Activated effector memory CD4-positive, alpha-beta T cell treated with anti-CD3 and anti-CD28 coated beads, Interleukin-2, amount 50 U/mL, for 16 hours (primary cell): ENCODE data around the gene CCDC17.

Source experiments
- DNase-seq: peaks from one replicate; pipeline ENCODE4 v3.0.0-alpha.2; 2020

CCDC17 gene

GRCh38 chr1:45621501-45621836, 2.4 kb downstream of the CCDC17 start:
- no peak for DNase-seq

GRCh38 chr1:45620588-45621500, 3.0 kb downstream of the CCDC17 start:
- no peak for DNase-seq

- DNase-seq, result no peak
These were observed 4.5 kb downstream of the CCDC17 start for GRCh38 chr1:45619149-45619921.

GRCh38 chr1:45617618-45618017, 6.2 kb downstream of the CCDC17 start:
- DNase-seq, result no peak

- no peak for DNase-seq
These were observed 8.0 kb downstream of the CCDC17 start for GRCh38 chr1:45615885-45616284.

GRCh38 chr1:45612941-45613579, 10.8 kb downstream of the CCDC17 start:
- no peak for DNase-seq

- DNase-seq, result no peak
These were observed 13.1 kb downstream of the CCDC17 start for GRCh38 chr1:45610589-45611226.

- DNase-seq, result no peak
These were observed 15.4 kb downstream of the CCDC17 start for GRCh38 chr1:45608175-45609156.

- DNase-seq, result no peak
These were observed 16.3 kb downstream of the CCDC17 start for GRCh38 chr1:45607404-45608074.

GRCh38 chr1:45604239-45604638, 19.6 kb downstream of the CCDC17 start:
- no peak for DNase-seq

GRCh38 chr1:45596765-45597164, 27.1 kb downstream of the CCDC17 start:
- DNase-seq, result peak; percentile 46

- DNase-seq, result no peak
These were observed 29.4 kb downstream of the CCDC17 start for GRCh38 chr1:45594412-45594811.

- DNase-seq, result no peak
These were observed 34.0 kb downstream of the CCDC17 start for GRCh38 chr1:45589861-45590260.

GRCh38 chr1:45586769-45587168, 37.1 kb downstream of the CCDC17 start:
- DNase-seq, result peak; percentile 58

GRCh38 chr1:45585496-45586075, 38.3 kb downstream of the CCDC17 start:
- peak; percentile 60 for DNase-seq

GRCh38 chr1:45585110-45585426, 38.8 kb downstream of the CCDC17 start:
- DNase-seq, result no peak

GRCh38 chr1:45584351-45585109, 39.3 kb downstream of the CCDC17 start:
- peak; percentile 95 for DNase-seq

GRCh38 chr1:45583666-45584350, 40.0 kb downstream of the CCDC17 start, which contains the start of gene NASP:
NASP (plus strand) TSS chr1:45584041; CDS start chr1:45584147, 106 bp downstream.
- DNase-seq, result peak; percentile 97

- DNase-seq, result peak; percentile 97
These were observed 40.6 kb downstream of the CCDC17 start for GRCh38 chr1:45583264-45583665.
